Trophoblast cell (in vitro differentiated cells and primary cell): Measurements from ENCODE around the gene RNU6-9.
A peak's percentile ranks its signal among the peaks of the same experiment; 100 is the strongest.

Experiments used
- DNase-seq, 2 donors: peaks; one replicate each; pipeline ENCODE4 v3.0.0-alpha.2; 2016
- H2AFZ ChIP-seq: 2 replicates; pipeline ENCODE4 v1.6.1; 2013; ENCODE audit warnings: low read length, moderate library complexity, mild to moderate bottlenecking; ENCODE audit not compliant: insufficient read depth, poor library complexity
- H2AK5ac ChIP-seq: 2 replicates; pipeline ENCODE4 v1.6.1; 2013; ENCODE audit warnings: mild to moderate bottlenecking, low read length
- H2BK120ac ChIP-seq: 2 replicates; pipeline ENCODE4 v1.6.1; 2013; ENCODE audit warnings: low read length, mild to moderate bottlenecking, moderate library complexity; ENCODE audit not compliant: insufficient read depth, poor library complexity
- H2BK12ac ChIP-seq: 2 replicates; pipeline ENCODE4 v1.6.1; 2013; ENCODE audit warnings: mild to moderate bottlenecking, low read length, moderate library complexity
- H2BK5ac ChIP-seq: 2 replicates; pipeline ENCODE4 v1.6.1; 2013; ENCODE audit warnings: low read length, low read depth, moderate library complexity, mild to moderate bottlenecking; ENCODE audit not compliant: poor library complexity
- H3K14ac ChIP-seq: 2 replicates; pipeline ENCODE4 v1.6.1; 2013; ENCODE audit warnings: mild to moderate bottlenecking, low read length
- H3K18ac ChIP-seq: 2 replicates; pipeline ENCODE4 v1.6.1; 2013; ENCODE audit warnings: mild to moderate bottlenecking, low read length
- H3K23ac ChIP-seq: 2 replicates; pipeline ENCODE4 v1.6.1; 2013; ENCODE audit warnings: low read length
- H3K27ac ChIP-seq: 2 replicates; pipeline ENCODE4 v1.5.1; 2013; ENCODE audit warnings: low read depth, mild to moderate bottlenecking, inconsistent platforms, low read length, moderate library complexity
- H3K27me3 ChIP-seq: 2 replicates; pipeline ENCODE4 v1.6.1; 2013; ENCODE audit warnings: inconsistent platforms, mild to moderate bottlenecking, low read length, moderate library complexity; ENCODE audit not compliant: insufficient read depth
- H3K36me3 ChIP-seq, 2 experiments: 1 replicate in 1 of 2; 2 replicates in 1 of 2; pipeline ENCODE4 v1.6.1; 2013; ENCODE audit warnings: low read length in 2 of 2, mild to moderate bottlenecking in 2 of 2, moderate library complexity in 1 of 2; ENCODE audit not compliant: insufficient read depth in 2 of 2, control insufficient read depth in 1 of 2
- H3K4ac ChIP-seq: 2 replicates; pipeline ENCODE4 v1.6.1; 2013; ENCODE audit warnings: low read depth, mild to moderate bottlenecking, low read length, moderate library complexity
- H3K4me1 ChIP-seq, 2 experiments: 1 replicate in 1 of 2; 2 replicates in 1 of 2; pipeline ENCODE4 v1.6.1; 2013; ENCODE audit warnings: low read length in 2 of 2, mild to moderate bottlenecking in 2 of 2, moderate library complexity in 1 of 2; ENCODE audit not compliant: insufficient read depth in 2 of 2, control insufficient read depth in 1 of 2
- H3K4me2 ChIP-seq: 2 replicates; pipeline ENCODE4 v1.6.1; 2013; ENCODE audit warnings: inconsistent platforms, mild to moderate bottlenecking, low read length, moderate library complexity
- H3K4me3 ChIP-seq: 2 replicates; pipeline ENCODE4 v1.5.1; 2013; ENCODE audit warnings: mild to moderate bottlenecking, low read depth, low read length, inconsistent platforms
- H3K79me1 ChIP-seq: one replicate; pipeline ENCODE4 v1.6.1; 2013; ENCODE audit warnings: low read length
- H3K79me2 ChIP-seq: 2 replicates; pipeline ENCODE4 v1.6.1; 2013; ENCODE audit warnings: low read length, mild to moderate bottlenecking; ENCODE audit not compliant: control insufficient read depth, insufficient read depth, poor library complexity
- H3K9ac ChIP-seq: 2 replicates; pipeline ENCODE4 v1.6.1; 2013; ENCODE audit warnings: mild to moderate bottlenecking, low read length
- H3K9me3 ChIP-seq: 2 replicates; pipeline ENCODE4 v1.6.1; 2013; ENCODE audit warnings: low read depth, mild to moderate bottlenecking, control low read depth, inconsistent platforms, low read length; ENCODE audit not compliant: insufficient read depth
- H4K12ac ChIP-seq: 2 replicates; pipeline ENCODE4 v1.6.1; 2013; ENCODE audit warnings: low read depth, mild to moderate bottlenecking, low read length, moderate library complexity
- H4K8ac ChIP-seq: 2 replicates; pipeline ENCODE4 v1.6.1; 2013; ENCODE audit warnings: low read depth, mild to moderate bottlenecking, low read length, moderate library complexity
- H4K91ac ChIP-seq: one replicate; pipeline ENCODE4 v1.6.1; 2013; ENCODE audit warnings: low read depth, mild to moderate bottlenecking, low read length, moderate library complexity
- WGBS: extraction: QIAGEN DNeasy Blood & Tissue Kit; methylation state at CpG from one replicate; pipeline ENCODE4 v1.1.7; 2013; ENCODE audit warnings: missing lambda C conversion rate; ENCODE audit not compliant: insufficient read length, insufficient coverage; ENCODE audit errors: extremely low coverage; 5-methylcytosine and 5-hydroxymethylcytosine counted together

Gene RNU6-9

DNA sequence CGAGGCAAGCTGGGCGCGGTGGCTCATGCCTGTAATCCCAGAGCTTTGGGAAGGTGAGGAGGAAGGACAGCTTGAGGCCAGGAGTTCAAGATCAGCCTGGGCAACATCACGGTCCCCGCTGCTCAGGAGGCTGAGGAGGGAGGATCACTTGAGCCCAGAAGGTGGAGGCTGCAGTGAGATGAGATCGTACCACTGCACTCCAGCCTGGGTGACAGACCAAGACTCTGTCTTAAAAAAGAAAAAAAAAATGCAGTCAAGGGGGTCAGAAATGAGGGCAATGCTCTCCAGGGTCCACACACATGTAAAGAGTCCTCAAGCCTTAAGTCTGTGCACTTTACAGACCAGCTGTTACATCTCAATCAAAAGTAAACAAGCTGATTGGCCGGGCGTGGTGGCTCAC is 11.3 kb downstream of the RNU6-9 start:
- Histone ChIP-seq H4K12ac (no peak overlapping the region), H2AK5ac (no peak overlapping the region), H4K91ac (no peak overlapping the region), H3K14ac (no peak overlapping the region), H3K9ac (no peak overlapping the region), H3K9me3 (no peaks in the 10 kb centered on the region), H3K18ac (no peak overlapping the region), H3K4me1 (peaks cover 2 to 6% of the 10 kb centered on the region in 2 experiments), H3K79me2 (no peaks in the 10 kb centered on the region), H3K27me3 (no peaks in the 10 kb centered on the region), H3K27ac (no peak overlapping the region), H3K4me2 (no peak overlapping the region), H2BK120ac (no peak overlapping the region), H3K23ac (no peak overlapping the region), H2AFZ (no peak overlapping the region), H4K8ac (no peak overlapping the region), H3K4ac (no peak overlapping the region), H3K79me1 (no peaks in the 10 kb centered on the region), H2BK5ac (no peak overlapping the region), H3K36me3 (peaks cover 14 to 16% of the 10 kb centered on the region in 2 experiments), H2BK12ac (no peak overlapping the region), H3K4me3 (no peak overlapping the region)
- no CpG with 5 or more reads among the region's 8 CpGs for WGBS
- no peak for DNase-seq

DNA sequence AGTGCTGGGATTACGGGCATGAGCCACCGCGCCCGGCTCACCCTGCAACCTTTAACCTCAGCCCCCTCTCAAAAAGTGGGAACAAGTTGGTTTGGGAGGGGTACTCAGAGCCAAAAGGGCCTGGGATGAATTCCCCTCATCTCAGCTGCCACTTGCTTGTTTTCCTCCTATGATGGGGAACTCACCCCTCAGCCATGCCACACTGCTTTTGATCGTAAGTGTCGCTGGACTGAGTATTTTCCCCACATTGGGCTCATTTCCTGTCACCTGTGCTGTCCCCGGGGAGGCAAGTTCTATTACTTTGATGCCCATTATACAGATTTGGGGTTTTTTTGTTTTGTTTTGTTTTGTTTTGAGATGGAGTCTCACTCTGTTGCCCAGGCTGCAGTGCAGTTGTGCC is 13.2 kb downstream of the RNU6-9 start:
- no peak overlapping the region for H4K8ac ChIP-seq
- no peak overlapping the region for H3K14ac ChIP-seq
- DNase-seq: no peak
- H3K4me2 ChIP-seq: no peak overlapping the region
- H3K79me1 ChIP-seq: no peaks in the 10 kb centered on the region
- H2AFZ ChIP-seq: no peak overlapping the region
- H3K79me2 ChIP-seq: no peaks in the 10 kb centered on the region
- H2BK120ac ChIP-seq: no peak overlapping the region
- no peak overlapping the region for H2BK5ac ChIP-seq
- peaks cover 2 to 9% of the 10 kb centered on the region in 2 experiments for H3K4me1 ChIP-seq
- H3K9me3 ChIP-seq: no peaks in the 10 kb centered on the region
- peaks cover 4 to 9% of the 10 kb centered on the region in 2 experiments for H3K36me3 ChIP-seq
- H2BK12ac ChIP-seq: no peak overlapping the region
- no peak overlapping the region for H4K91ac ChIP-seq
- no peak overlapping the region for H2AK5ac ChIP-seq
- no peak overlapping the region for H3K27ac ChIP-seq
- H3K23ac ChIP-seq: no peak overlapping the region
- no CpG with 5 or more reads among the region's 7 CpGs for WGBS
- no peak overlapping the region for H3K4me3 ChIP-seq
- no peak overlapping the region for H3K9ac ChIP-seq
- H3K27me3 ChIP-seq: no peaks in the 10 kb centered on the region
- no peak overlapping the region for H3K18ac ChIP-seq
- H4K12ac ChIP-seq: no peak overlapping the region
- no peak overlapping the region for H3K4ac ChIP-seq

DNA sequence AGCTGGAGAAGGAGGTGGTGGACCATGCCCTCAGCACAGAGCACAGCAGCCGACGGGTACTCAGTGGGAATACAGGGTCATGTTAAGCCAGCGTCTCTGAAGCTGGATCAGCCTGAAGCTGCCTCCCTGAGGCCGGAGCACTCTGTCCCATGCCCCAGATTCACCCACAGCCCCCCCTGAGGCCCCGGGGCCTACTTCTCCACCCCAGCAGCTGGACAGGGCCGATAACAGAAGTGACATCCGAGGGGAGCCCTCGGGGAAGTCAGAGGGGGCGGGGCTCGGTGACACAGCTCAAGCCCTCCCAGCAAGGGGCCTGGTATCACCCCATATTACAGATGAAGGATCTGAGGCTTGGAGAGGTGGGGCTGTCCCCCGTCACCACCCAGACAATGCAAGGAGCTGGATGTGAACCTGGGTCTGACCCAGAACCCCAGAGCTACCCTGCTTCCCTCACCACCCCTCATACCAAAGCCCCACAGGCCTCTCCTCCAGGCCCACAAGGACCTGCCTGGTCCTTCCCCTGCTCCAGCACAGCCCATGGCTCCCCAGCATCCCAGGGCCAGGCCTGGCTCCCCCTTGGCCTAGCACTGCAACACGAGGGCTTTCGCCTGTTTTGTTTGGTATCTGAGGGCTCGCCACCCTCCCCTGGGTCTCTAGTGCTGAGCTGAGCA is 14.0 kb downstream of the RNU6-9 start:
- Histone ChIP-seq H3K4me2 (no peak overlapping the region), H3K4me1 (peaks cover 2 to 13% of the 10 kb centered on the region in 2 experiments), H3K4me3 (no peak overlapping the region), H2AFZ (no peak overlapping the region), H4K91ac (no peak overlapping the region), H2BK12ac (no peak overlapping the region), H4K12ac (no peak overlapping the region), H3K9me3 (no peaks in the 10 kb centered on the region), H4K8ac (no peak overlapping the region), H3K27me3 (no peaks in the 10 kb centered on the region), H3K4ac (no peak overlapping the region), H2BK5ac (no peak overlapping the region), H3K14ac (no peak overlapping the region), H2BK120ac (no peak overlapping the region), H3K9ac (no peak overlapping the region), H3K79me2 (peaks cover 4% of the 10 kb centered on the region), H3K36me3 (peaks cover 0 to 5% of the 10 kb centered on the region in 2 experiments), H2AK5ac (no peak overlapping the region), H3K27ac (no peak overlapping the region), H3K18ac (peak overlapping the region; percentile 25), H3K23ac (no peak overlapping the region), H3K79me1 (no peaks in the 10 kb centered on the region)
- WGBS: no CpG with 5 or more reads among the region's 14 CpGs
- DNase-seq: no peak

DNA sequence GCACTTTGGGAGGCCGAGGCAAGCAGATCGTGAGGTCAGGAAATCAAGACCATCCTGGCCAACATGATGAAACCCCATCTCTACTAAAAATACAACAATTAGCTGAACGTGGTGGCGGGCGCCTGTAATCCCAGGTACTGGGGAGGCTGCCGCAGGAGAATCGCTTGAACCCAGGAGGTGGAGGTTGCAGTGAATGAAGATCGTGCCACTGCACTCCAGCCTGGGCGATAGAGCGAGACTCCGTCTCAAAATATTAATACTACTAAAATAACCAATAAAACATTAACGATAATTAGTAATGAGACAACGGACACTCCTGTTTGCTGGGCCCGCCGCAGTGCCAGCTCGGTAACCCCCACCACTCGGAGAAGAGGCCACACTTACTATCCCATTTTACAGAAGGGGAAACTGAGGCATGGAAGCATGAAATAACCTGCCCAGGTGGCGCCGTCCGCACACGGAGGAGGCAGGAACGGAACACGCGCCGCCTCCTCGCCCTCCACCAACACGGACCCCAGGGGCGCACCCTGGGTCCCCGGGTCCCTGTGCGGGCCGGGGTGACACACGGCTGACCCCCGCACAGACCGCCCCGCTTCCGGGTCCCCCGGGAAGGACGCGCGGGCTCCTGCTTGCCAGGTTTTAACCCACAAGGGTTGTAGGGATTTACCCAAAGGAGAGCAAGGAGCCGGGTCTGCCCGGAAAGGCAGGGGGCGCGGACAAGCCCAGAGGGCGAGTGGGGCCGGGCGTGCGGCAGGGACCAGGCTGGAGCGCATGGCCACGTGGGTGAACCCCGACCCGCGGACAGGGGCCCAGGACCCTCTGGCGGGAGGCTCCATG is 18.1 kb downstream of the RNU6-9 start:
- DNase-seq: no peak
- Histone ChIP-seq H3K9me3 (peaks cover 1% of the 10 kb centered on the region), H2BK5ac (no peak overlapping the region), H3K18ac (peak overlapping the region; percentile 46), H3K23ac (no peak overlapping the region), H3K36me3 (peaks cover 0 to 2% of the 10 kb centered on the region in 2 experiments), H4K91ac (no peak overlapping the region), H3K4ac (peak overlapping the region; percentile 77), H2BK120ac (no peak overlapping the region), H4K12ac (no peak overlapping the region), H3K27ac (no peak overlapping the region), H3K79me2 (peaks cover 9% of the 10 kb centered on the region), H3K4me1 (peaks cover 2 to 16% of the 10 kb centered on the region in 2 experiments), H2BK12ac (no peak overlapping the region), H3K4me2 (peak overlapping the region; percentile 49), H3K79me1 (peaks cover 6% of the 10 kb centered on the region), H3K14ac (no peak overlapping the region), H2AFZ (no peak overlapping the region), H4K8ac (no peak overlapping the region), H3K27me3 (no peaks in the 10 kb centered on the region), H2AK5ac (no peak overlapping the region), H3K9ac (no peak overlapping the region), H3K4me3 (no peak overlapping the region)
- no CpG with 5 or more reads among the region's 54 CpGs for WGBS
